Testis (tissue), 3 donors: ENCODE measurements around the gene NUMBL. TPM values are rescaled to one million over a fixed set of nuclear protein-coding genes. Genes with fewer than 3 reads are reported as not detected.

ENCODE experiments used
- DNase-seq: peaks from one replicate; pipeline ENCODE4 v3.0.0-alpha.2; 2019
- H3K27ac ChIP-seq, 2 donors: fragments of 200-600 bp; sonication (generic); one replicate each; pipeline ENCODE4 v1.5.1; 2019
- H3K27me3 ChIP-seq: fragments of 200-600 bp; sonication (generic); one replicate; pipeline ENCODE4 v1.5.1; 2019
- H3K36me3 ChIP-seq: fragments of 200-600 bp; sonication (generic); one replicate; pipeline ENCODE4 v1.5.1; 2017; ENCODE audit warnings: low read depth; ENCODE audit errors: missing control alignments
- H3K4me1 ChIP-seq: fragments of 200-600 bp; sonication (generic); one replicate; pipeline ENCODE4 v1.5.1; 2019
- H3K4me3 ChIP-seq, 2 donors: fragments of 200-600 bp; sonication (generic); one replicate each; pipeline ENCODE4 v1.5.1; 2017 to 2019
- H3K9me3 ChIP-seq: fragments of 200-600 bp; sonication (generic); one replicate; pipeline ENCODE4 v1.5.1; 2017
- POLR2A ChIP-seq: fragments of 450-650 bp; IDR thresholded peaks from one replicate; pipeline ENCODE4 v1.6.1; 2017; ENCODE audit warnings: antibody characterized with exemption, mild to moderate bottlenecking, moderate library complexity
- WGBS, 2 donors: methylation state at CpG; one replicate each; pipeline ENCODE4 v1.1.5; 2018; 5-methylcytosine and 5-hydroxymethylcytosine counted together
- intact Hi-C: fragments of 100-400 bp; cut with DNase I; formaldehyde crosslinking; loops from one replicate; pipeline ENCODE4 v1.15.1; 2023; ENCODE audit warnings: low total_unique reads
- polyA plus RNA-seq: library from polyadenylated mRNA; stranded (reverse); fragments of 350-450 nt; fragmentation: Illumina TruSeq; extraction: RNeasy Lipid Tissue Mini Kit (QIAGEN cat#74804); gene quantifications from one replicate; pipeline ENCODE4 v1.2.3, GENCODE V29; 2014; ENCODE audit warnings: low read depth, low replicate concordance; ENCODE audit not compliant: insufficient read depth
- total RNA-seq, 2 donors: library from RNA; depleted of rRNA; stranded (reverse); fragments of >200 nt; gene quantifications; one replicate each; pipeline ENCODE4 v1.2.3, GENCODE V29; 2016
- TF ChIP-seq, protein P1 (sequence below), 3 experiments: fragments of 450-650 bp in 2 of 3; fragments of 200-600 bp in 1 of 3; sonication (generic) in 1 of 3; IDR thresholded peaks; one replicate each; pipeline ENCODE4 v1.5.1; 2016 to 2019; ENCODE audit warnings: antibody characterized with exemption in 3 of 3, mild to moderate bottlenecking in 2 of 3, moderate library complexity in 1 of 3

NUMBL gene
- total and polyA plus RNA-seq, 3 donors from 2014 or later: 19.9 to 52.1 (median 42.7) TPM

DNA sequence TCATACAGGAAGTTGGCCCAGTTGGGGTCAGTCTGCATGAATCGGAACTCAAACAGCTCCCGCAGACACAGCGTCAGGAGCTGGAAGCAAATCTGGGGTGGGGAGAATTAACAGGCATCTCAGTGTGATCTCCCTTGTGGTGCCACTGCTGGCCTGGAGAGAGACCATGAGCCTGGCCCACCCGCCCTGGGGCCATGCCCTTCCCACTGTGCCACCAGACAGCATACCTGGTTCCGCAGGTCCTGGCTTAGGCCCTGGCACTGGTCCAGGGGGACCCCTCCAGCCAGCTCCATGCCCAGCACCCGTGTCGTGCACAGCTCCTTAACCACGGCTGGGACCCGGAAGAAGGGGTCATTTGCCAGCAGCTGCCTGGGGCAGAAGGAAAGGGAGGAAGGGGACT, 9.6 kb upstream of the NUMBL start:
- TF ChIP-seq, protein P1, sequence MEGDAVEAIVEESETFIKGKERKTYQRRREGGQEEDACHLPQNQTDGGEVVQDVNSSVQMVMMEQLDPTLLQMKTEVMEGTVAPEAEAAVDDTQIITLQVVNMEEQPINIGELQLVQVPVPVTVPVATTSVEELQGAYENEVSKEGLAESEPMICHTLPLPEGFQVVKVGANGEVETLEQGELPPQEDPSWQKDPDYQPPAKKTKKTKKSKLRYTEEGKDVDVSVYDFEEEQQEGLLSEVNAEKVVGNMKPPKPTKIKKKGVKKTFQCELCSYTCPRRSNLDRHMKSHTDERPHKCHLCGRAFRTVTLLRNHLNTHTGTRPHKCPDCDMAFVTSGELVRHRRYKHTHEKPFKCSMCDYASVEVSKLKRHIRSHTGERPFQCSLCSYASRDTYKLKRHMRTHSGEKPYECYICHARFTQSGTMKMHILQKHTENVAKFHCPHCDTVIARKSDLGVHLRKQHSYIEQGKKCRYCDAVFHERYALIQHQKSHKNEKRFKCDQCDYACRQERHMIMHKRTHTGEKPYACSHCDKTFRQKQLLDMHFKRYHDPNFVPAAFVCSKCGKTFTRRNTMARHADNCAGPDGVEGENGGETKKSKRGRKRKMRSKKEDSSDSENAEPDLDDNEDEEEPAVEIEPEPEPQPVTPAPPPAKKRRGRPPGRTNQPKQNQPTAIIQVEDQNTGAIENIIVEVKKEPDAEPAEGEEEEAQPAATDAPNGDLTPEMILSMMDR (IDR thresholded peaks at IDR 0.05): no peak
- TF ChIP-seq POLR2A: no peak
- intact Hi-C loops: no loop called here
- no peak overlapping the region for H3K4me3 ChIP-seq
- 91 to 94% methylated on average over 5 to 9 of the region's 9 CpGs for WGBS, 2 donors
- no peaks in the 10 kb centered on the region for H3K36me3 ChIP-seq
- no peak for DNase-seq
- no peak overlapping the region for H3K27ac ChIP-seq
- no peaks in the 10 kb centered on the region for H3K9me3 ChIP-seq
- H3K4me1 ChIP-seq: peaks cover 3% of the 10 kb centered on the region
- no peaks in the 10 kb centered on the region for H3K27me3 ChIP-seq

DNA sequence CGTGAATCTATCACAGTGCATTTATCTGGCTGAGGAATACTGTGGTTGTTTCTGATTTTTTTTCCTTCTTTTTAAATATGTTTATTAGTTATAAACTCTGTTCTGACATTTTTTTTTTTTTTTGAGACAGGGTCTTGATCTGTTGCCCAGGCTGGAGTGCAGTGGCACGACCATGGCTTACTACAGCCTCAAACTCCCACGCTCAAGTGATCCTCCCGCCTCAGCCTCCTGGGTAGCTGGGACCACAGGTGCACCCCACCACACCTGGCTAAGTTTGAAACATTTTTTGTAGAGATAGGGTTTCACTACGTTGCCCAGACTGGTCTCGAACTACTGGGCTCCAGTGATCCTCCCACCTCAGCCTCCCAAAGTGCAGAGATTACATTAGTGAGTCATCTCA, 6.6 kb upstream of the NUMBL start:
- no peak for DNase-seq
- no peaks in the 10 kb centered on the region for H3K36me3 ChIP-seq
- TF ChIP-seq, protein P1 (IDR thresholded peaks at IDR 0.05): no peak
- no peak for TF ChIP-seq POLR2A

DNA sequence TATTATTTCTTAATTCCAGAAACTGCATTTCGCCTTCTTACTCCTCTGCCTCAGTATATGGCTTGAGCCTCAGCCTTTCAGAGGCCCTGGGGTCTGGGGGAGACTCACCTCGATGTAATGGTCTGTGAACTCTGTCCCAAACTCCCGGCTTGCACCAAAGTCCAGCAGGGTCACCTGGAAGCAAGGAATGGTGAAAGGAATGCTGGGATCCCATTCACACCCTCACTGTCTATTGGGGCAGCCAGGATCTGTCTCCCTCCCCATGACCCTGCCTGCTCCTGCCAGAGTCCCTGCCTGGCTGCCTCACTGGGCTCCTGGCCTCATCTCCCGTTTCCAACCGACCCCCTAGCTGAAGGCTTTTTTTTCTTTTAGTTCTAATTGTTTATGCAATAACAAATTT, 5.4 kb upstream of the NUMBL start:
- no peak for TF ChIP-seq POLR2A
- TF ChIP-seq, protein P1 (IDR thresholded peaks at IDR 0.05): no peak
- Histone ChIP-seq H3K27ac (no peak overlapping the region), H3K36me3 (no peaks in the 10 kb centered on the region), H3K9me3 (no peaks in the 10 kb centered on the region), H3K4me1 (peaks cover 14% of the 10 kb centered on the region), H3K4me3 (no peak overlapping the region), H3K27me3 (no peaks in the 10 kb centered on the region)
- no peak for DNase-seq
- intact Hi-C loops: no loop called here
- WGBS, 2 donors: 87 to 89% methylated on average over 5 of the region's 5 CpGs

More for the DNA sequence above, 6.6 kb upstream of the NUMBL start:
- H3K9me3 ChIP-seq: no peaks in the 10 kb centered on the region
- no peaks in the 10 kb centered on the region for H3K27me3 ChIP-seq
- H3K4me1 ChIP-seq: peaks cover 2% of the 10 kb centered on the region
- intact Hi-C loops: no loop called here
- no peak overlapping the region for H3K4me3 ChIP-seq
- H3K27ac ChIP-seq: no peak overlapping the region
- 90 to 97% methylated on average over 6 of the region's 6 CpGs for WGBS, 2 donors

DNA sequence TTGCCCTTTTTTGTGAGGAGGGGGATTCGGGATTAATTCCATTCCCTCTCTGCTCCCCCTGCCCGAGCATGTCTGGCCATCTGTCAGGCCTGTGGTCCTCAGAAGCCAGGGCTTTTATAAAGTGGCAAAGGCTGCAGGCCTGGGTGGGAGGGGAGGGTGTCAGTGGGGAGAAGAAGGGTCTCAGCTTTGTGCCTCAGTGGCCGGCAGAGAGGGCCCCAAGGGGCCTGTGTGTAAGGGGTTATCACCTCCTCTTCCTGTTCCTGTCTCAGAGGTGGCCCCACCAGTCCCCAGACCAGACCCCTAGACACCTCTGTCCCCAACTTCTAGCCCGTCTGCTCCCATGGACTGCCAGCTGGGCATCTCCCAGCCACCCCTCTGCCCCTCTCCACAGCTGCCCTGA, 3.4 kb upstream of the NUMBL start:
- H3K27ac ChIP-seq: no peak overlapping the region
- TF ChIP-seq, protein P1 (IDR thresholded peaks at IDR 0.05): no peak
- no peak for TF ChIP-seq POLR2A
- H3K4me3 ChIP-seq: no peak overlapping the region
- H3K4me1 ChIP-seq: peaks cover 15% of the 10 kb centered on the region
- 82 to 97% methylated on average over 4 of the region's 4 CpGs for WGBS, 2 donors
- no peaks in the 10 kb centered on the region for H3K27me3 ChIP-seq
- no peaks in the 10 kb centered on the region for H3K9me3 ChIP-seq
- no peaks in the 10 kb centered on the region for H3K36me3 ChIP-seq
- intact Hi-C loops: no loop called here
- DNase-seq: no peak

DNA sequence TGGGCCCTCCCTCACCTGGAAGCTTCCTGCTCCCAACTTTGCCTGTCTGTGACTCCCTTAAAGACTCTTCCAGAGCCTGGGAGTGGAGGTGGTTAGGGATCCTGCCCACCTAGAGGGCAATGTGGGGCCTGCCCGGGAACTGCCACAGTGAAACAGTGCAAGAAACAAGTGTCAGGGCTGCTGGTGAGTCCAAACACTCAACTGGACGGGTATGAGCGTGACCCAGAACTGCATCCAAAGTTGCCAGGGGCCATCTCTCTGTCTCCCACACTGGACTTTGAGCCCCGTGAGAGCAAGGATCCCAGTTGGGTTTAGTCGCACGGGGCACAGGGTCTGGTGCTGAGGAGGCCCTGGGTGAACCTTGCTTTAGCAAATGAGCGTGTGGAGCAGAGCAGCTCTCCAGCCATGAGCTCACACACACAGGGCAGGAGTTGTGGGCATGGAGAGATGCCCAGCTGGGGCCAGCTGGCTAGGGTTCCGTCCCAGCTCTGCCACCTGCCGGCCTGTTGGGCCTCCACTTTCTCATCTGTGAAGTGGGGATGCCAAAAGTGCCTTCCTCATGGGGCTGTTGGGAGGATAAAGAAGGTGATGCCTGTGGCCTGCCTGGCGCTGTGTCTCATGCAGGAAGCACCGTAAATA, 2.8 kb upstream of the NUMBL start:
- no peak for TF ChIP-seq POLR2A
- TF ChIP-seq, protein P1 (IDR thresholded peaks at IDR 0.05): no peak
- H3K4me1 ChIP-seq: peaks cover 15% of the 10 kb centered on the region
- intact Hi-C loops: no loop called here
- H3K27ac ChIP-seq: no peak overlapping the region
- no peak for DNase-seq
- H3K27me3 ChIP-seq: no peaks in the 10 kb centered on the region
- no peak overlapping the region for H3K4me3 ChIP-seq
- H3K9me3 ChIP-seq: no peaks in the 10 kb centered on the region
- 88 to 98% methylated on average over 9 to 11 of the region's 11 CpGs for WGBS, 2 donors
- H3K36me3 ChIP-seq: no peaks in the 10 kb centered on the region
